ENCODE data around the gene ZMIZ1.

ZMIZ1 gene, protein sequence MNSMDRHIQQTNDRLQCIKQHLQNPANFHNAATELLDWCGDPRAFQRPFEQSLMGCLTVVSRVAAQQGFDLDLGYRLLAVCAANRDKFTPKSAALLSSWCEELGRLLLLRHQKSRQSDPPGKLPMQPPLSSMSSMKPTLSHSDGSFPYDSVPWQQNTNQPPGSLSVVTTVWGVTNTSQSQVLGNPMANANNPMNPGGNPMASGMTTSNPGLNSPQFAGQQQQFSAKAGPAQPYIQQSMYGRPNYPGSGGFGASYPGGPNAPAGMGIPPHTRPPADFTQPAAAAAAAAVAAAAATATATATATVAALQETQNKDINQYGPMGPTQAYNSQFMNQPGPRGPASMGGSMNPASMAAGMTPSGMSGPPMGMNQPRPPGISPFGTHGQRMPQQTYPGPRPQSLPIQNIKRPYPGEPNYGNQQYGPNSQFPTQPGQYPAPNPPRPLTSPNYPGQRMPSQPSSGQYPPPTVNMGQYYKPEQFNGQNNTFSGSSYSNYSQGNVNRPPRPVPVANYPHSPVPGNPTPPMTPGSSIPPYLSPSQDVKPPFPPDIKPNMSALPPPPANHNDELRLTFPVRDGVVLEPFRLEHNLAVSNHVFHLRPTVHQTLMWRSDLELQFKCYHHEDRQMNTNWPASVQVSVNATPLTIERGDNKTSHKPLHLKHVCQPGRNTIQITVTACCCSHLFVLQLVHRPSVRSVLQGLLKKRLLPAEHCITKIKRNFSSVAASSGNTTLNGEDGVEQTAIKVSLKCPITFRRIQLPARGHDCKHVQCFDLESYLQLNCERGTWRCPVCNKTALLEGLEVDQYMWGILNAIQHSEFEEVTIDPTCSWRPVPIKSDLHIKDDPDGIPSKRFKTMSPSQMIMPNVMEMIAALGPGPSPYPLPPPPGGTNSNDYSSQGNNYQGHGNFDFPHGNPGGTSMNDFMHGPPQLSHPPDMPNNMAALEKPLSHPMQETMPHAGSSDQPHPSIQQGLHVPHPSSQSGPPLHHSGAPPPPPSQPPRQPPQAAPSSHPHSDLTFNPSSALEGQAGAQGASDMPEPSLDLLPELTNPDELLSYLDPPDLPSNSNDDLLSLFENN

DNA sequence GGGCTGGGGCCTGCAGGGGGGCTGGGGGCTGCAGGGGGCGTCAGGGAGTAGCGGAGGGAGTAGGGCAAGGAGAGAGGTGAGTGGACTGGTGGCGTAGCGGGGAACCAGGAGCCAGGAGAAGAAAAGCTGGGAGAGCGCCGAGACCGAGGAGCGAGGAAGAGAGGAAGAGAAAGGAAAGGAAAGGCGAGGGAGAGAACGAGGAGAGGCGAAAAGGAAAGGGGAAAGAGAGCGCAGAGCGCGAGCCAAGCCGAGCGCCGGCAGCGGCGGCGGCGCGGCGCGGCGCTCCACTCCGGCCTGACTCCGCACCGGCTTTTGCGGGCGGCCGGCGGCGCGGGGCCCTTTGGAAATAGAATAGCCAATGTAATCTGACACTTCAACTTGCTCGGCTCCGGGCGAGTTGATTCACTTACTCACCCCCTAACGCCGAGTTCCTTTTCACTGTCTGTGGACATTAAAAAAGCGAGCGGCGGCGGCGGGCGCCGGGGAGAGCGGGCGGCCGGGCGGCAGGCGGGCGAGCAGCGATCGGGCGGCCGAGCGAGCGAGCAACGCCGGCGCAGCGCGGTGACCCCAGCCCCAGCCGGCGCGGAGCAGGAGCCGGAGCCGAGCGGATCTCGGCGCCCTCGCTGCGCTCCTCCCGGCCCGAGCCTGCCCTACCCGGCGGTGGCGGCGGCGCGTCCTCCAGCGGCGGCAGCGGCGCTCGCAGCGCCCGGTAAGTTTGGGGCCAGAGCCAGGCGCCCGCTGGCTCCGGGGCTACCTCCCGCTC lies at the start of gene ZMIZ1:
Gene ZMIZ1, plus strand, starts transcription at position 405 of the 763 bp plus-strand sequence. CDS start 132,667 bp downstream, outside the sequence.
- DNase-seq (ENCODE audit: low read depth), result peak; percentile 91

DNA sequence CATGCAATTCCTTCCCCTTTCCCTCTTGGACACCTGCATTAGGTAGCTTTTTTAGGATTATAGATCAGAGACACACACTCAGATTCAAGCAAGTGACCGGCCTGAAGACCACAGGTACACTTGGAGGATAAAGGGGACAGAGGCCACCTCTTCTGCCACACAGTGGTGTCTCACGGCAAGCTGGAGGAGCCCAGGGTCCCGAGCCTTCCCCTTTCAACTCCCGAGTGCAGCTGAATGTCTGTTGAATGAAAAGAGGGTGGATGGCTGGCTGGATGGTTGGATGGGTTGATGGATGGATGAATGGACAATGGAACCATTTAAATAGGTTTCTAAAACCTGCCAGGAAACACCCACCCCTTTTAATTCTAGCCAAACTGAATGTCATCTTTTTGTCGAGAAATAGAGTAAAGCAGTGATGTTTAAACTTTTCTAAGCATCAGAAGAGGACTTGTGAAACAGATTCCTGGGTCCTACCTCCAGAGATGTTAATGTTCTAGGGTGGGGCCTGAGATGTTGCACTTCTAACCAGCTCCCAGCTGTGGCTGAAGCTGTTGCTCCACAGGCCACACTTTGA lies 49.2 kb upstream of the ZMIZ1 start:
- no peak for DNase-seq (ENCODE audit: low read depth)

DNA sequence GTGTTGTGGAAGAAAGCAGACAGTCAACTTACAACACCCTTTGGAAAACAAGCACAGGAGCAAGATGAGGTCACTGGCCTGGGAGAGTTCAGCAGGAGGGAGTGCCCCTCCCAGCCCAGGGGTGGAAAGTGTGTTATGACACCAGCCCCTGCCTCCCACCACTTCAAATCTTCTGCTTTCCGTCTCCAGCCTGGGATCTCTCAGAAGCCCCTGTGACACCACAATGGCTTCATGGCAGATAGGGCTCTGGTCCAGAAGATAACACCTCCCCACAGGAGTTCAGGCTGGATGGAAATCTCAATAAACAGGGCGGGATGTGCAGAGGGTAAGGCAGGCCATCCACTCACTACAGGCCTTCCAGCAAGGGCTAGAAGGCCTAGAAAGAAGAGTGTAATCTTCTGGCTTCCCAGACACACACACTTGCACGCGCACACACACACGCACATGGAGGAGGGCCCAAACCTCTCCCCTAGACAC lies 48.7 kb upstream of the ZMIZ1 start:
- DNase-seq (ENCODE audit: low read depth), result peak; percentile 40

DNA sequence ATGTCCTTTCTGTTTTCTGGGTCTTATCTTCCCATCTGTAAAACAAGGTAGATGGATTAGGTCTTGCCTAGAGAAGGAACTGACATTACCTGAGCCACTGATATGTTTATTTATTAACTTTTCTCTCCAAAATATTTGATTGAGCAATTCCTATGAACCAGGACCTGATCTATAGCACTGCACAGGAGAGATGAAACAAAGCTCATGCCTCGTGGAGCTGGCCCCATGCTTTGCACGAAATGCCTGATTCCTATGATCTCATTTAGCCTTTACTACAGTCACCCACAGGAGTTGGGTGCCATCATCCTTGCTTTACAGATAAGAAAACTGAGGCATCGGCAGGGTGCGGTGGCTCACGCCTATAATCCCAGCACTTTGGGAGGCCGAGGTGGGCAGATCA lies 48.2 kb upstream of the ZMIZ1 start:
- no peak for DNase-seq (ENCODE audit: low read depth)

DNA sequence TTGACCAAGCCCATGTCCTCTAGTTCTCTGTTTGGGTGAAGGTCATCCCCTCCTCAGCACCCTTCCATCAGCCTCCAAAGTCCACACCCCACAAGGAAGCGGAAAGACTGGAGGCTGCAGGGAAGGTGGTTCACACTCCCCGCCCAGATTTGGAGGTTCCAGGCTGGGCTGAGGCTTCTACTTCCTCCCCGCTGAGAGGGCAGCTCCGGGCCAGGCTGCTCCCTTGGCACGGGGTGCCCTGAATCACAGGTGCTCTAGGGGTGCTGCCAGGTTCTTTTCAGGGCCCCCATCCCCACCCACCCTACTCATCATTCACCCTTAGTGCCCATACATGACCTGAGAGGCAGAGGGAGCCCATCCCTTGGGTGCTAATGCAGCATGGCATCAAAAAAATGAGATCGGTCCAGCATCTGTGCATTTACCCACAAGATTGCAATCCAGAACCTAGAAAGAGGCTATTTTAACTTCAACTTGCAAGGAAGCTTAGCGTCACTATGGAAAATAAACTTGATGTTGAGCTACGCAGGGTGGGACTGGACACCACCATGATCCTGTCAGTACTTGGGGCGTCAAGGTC lies 47.3 kb upstream of the ZMIZ1 start:
- no peak for DNase-seq (ENCODE audit: low read depth)

DNA sequence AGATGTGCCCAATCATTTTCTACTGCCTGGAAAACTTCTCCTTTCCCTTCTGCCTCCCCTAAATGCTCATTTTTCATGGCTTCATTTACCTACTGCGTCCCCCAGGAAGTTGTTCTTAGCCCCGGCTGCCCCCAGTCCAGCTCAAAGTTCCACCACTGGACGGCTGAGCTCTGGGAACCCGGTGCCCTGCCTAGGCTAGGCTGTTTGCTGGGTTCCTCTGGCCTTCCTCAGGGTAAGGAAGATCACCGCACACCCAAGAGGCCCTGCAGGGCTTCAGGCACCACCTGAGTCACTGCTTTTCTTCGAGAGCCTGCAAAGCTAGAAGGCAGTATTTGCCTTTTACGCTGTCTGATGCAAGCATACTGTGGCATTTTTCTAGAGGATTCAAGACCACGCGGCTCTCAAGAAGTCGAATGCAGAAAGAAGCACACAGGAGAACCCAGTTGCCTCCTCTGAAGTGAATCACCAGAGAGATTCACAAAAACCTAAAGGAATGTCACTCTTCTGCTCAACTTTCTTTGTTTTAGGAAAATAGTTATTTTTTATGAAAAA lies 46.7 kb upstream of the ZMIZ1 start:
- DNase-seq (ENCODE audit: low read depth), result no peak

DNA sequence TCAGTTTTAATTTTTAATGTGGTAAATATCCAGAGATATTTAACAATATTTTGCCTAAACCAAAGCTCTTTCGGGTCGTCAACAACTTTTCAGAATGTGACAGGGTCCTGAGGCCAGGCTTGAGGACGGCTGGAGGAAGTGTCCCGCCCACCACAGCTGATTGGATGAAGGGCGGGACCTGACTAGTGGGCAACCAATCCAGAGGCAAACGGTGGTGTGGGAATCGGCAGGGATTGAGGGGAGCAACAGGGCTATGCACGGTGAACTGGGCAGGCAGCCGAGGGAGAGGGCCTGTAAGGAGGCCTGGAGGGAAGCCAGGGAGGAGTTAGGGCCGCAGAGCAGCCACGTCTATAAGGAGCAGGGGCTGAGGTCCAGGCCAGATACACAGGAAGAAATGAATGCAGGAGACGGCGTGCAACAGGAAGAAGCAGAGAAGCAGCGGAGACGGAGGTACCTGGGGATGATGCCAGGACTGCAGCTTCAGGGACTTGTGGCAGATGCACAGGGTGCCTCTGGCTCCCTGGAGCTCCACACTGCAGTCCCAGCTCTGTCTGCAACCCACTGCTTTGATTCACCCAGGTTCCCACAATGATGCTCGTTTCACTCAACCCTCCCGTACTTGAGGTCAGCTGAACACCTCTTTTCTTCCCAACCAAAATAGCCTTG lies 46.1 kb upstream of the ZMIZ1 start:
- no peak for DNase-seq (ENCODE audit: low read depth)

DNA sequence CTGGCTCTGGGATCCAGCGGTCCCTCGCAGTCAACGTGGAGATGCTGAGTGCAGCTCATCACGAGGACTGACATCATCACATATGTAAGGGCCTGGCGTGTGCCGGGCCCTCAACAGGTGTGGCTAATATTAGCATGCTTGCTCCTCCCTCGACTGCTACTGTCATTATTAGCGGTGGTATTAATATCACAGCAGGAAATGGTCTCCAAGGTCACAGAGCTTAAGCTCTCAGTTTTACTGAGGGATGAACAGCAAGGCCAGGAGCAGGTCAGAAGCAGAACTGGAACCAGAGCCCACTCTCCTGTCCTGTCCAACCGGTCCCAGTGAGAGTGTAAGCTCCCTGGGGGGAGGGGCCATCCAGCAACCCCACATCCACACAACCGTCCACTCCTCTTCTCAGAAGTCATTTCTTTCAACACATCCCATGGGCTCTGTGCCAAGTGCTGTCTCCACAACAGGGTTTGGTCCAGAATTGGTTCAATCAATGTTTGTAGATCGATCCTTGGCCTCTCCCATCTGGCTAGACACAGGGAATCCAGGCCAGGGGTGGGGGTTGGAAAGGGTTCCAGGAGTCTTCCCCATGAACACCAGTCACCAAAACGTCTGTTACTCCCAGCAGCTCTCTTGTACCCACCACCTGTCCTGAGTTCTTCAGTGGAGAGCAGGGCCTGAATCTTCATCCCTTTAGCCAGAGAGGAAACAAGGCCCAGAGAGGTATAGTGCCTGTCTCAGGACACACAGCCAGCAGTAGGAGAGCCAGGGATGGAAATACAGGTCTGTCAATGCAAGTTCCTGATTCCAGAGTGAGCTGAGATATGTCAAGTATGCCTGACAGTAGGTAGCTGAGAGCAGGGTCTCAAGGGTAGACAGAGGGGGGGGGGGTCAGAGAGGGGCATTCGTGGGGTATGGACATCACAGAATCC lies 45.3 kb upstream of the ZMIZ1 start:
- DNase-seq (ENCODE audit: low read depth), result no peak

DNA sequence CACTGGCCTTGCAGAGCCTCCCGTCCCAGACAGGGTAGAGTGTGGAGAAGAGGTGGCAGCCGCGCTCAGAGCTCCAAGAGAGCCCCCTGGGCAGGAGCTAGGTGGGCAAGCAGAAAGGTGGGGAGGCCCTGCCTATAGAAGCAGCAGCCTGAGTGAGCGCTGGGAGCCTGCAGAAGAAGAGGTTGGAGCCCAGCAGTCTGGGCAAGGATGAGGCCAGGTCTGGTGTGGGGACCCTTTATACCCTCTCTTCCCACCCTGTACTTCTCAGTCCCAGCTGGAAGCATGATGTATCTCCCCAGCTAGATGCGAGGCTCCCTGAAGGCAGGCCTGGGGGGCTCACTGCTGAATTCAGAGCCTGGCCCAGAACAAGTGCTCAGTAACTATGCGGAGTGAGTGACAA lies 44.5 kb upstream of the ZMIZ1 start:
- DNase-seq (ENCODE audit: low read depth), result no peak

DNA sequence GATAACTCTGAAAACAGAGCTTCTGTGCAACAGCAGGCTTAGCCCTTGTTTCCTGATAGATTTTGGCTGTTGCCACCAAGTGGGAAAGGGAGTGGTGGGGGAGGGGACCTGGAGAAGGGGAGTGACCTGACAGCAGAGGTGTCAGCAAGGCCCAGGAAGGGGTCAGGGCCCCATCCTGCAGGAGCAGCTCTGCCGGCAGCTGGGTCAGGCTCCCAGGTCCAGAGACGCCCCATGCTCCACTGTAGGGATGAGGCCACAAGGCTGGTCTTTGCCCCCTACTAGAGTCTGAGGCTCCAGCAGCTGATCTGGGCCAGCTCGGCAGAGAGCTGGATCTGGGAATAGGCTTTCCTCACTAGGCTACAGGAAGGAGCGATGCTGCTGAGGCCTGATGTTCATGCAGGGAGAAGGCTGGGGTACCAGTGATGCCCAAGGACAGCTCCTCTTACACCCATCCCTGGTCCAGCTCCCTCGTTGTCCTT lies 44.0 kb upstream of the ZMIZ1 start:
- DNase-seq (ENCODE audit: low read depth), result no peak

DNA sequence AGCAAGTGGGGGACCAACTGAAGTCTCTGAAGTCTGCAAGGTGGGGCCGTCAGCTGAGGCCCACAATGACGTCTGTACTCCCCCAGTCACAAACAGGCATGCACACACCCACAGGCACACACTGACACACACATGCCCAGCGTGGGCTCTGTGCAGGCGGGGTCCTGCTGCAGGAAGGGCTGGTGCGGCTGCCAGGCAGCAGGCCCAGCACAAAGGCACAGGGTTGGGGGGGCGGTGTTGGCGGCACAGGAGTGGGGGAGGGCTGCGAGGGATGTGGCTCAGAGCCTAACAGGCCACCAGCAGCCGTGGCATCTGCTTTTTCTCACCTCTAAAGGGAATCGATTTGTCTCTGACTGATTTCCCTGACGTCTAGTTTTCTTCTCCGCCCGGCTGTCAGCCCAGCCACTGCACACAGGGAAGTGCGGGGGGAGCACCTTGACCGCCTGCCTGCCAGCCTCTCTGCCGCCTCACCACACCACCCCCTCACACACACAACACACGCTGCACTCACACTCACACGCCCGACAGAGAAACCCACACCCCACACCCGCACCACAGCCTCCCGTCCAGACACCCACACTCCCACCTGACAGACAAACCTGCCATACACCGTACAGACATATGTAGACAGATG lies 43.5 kb upstream of the ZMIZ1 start:
- no peak for DNase-seq (ENCODE audit: low read depth)

DNA sequence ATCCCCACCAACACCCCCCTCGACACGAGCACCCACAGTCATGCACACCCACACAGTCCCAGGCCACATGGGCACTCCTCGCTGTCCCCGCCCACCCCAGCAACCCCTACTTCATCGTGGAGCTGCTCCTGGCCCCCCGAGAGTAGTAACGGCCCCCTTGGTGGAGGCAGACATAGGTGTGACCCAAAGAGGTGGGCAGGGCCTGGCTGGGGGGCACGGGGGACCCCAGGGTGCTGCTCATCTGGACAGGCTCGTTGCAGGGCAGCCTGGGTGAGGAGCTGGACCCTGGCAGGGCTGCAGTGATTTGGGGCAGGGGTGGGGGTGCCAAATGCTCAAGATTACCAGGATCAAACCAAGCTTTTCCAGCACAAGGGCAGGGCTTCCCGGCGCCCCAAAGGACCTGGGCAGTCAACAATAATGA lies 42.4 kb upstream of the ZMIZ1 start:
- DNase-seq (ENCODE audit: low read depth), result no peak

DNA sequence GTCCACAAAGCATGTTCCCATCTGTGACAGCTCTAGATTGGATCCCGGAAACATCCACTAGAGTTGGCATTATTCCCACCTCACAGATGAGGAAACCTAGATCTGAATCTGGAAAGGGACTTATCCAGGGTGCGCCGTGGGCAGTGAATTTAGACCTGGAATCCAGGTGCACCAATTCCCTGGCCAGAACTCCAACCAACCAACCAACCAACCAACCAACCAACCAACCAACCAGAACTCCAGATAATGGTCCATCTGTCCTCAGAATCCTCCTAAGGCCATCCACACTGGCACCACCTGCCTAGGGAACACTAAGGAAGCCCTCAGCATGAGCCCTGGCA lies 42.0 kb upstream of the ZMIZ1 start:
- DNase-seq (ENCODE audit: low read depth), result no peak

DNA sequence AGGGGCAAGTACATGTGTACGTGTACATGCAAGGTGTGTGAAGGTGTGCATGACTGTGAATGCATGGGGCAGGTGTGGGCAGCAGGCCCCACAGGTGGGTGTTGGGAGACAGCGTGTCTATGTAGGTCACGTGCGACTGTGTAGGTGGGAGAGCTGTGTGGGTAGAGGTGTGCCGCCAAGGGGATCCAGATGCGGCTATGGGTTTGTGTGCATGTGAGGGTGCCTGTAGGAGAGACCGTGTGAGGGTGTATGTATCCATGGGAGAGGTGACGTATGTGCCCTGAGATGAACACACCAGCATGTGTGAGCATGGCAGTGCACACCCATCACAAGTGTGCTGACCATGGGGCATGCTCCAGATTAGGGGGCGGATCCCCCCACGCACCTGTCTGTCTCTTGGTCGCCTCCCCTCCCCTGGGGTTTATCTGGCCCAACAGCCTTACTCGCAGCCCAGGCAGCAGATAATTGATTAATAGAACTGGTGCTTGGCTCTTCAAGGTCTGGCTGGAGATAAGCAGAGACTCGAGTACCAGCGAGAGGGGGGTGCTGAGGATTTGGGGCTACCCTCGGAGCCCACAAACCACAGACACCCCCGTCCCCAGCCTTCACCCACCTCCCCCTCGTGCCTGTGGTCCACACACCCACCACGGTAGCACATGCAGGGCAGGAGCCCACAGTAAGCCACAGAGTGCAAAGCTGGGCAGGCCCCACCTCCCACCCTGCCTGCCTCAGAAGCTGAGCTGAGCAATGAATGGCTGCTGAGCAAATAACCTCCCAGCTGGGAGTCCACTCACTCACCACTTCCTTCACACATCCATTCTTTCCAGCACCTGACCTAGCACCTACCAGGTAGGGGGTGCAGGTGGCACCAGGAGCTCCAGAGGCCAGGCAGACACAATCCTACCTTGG lies 41.4 kb upstream of the ZMIZ1 start:
- no peak for DNase-seq (ENCODE audit: low read depth)

DNA sequence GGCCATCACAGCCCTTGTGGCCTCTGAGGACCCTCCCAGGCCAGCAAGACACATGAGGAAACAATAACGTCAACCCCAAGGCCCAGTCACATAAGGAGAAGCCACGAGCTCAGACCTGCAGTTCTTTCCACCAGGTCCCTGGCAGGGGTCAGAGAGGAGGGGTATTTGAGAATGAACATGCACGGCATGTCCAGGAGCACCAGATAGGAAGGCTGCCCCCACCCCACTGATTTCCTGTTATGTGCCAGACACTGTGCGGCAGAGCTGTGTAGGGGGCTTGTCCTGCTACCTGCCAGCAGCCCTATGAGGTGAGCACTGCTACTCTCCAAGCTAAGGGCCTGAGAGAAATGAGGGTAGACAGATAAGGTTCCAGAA lies 40.7 kb upstream of the ZMIZ1 start:
- DNase-seq (ENCODE audit: low read depth), result no peak

DNA sequence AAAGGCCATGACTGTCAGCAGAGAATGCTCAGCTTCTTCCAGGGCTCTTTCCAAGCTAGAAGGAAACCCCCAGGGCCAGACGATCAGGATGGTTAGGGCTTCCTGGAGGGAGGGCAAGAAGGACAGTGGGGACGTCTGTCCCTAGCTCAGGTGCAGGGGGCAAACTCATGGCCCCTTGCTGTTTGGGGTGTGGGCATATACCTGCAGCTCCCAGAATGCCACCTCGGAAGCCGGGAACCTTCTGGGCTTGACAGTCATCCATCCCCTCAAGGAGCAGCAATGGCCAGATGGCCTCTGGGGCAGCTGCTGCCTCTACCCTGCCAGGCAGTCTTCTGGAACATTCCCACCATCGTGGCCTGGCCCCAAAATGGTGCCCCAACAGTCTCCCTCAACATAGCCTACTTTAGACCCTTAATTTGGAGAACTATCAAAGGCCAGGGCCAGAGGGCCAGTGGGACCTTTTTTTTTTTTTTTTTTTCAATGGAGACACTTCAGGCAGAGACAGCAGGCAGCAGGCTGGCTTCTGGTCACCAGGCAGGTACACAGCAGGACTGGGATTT lies 40.2 kb upstream of the ZMIZ1 start:
- DNase-seq (ENCODE audit: low read depth), result no peak

Data from stromal cell of bone marrow (primary cell).